ENCODE results near the gene SLAMF7. TPM values are rescaled to one million over a fixed set of nuclear protein-coding genes. Genes with fewer than 3 reads are reported as not detected.
A peak's percentile ranks its signal among the peaks of the same experiment; 100 is the strongest.

SLAMF7 gene
- total RNA-seq, 1 experiment from 2014 or later = 0.24 TPM

GRCh38 chr1:160801836-160802580 lies 63.0 kb downstream of the SLAMF7 start:
- no peaks in the 10 kb centered on the region for H3K27me3 ChIP-seq (ENCODE audit: control insufficient read depth, insufficient read depth, low read length)
- DNase-seq = peak; percentile 38
- H3K4me3 ChIP-seq (ENCODE audit: insufficient read depth, low read depth, low read length) = no peak overlapping the region
- H3K36me3 ChIP-seq (replicated peaks; ENCODE audit: control insufficient read depth, insufficient read depth, low read length) = no peaks in the 10 kb centered on the region

Other genes starting within 250 kb of the SLAMF7 start
- not detected in 2 replicates for gene SLAMF6, start 216.0 kb upstream of the SLAMF7 start, total RNA-seq (2014; rRNA removed; shearing (Covaris generic))
- gene CD84, start 159.8 kb upstream of the SLAMF7 start, total RNA-seq (2014; rRNA removed; shearing (Covaris generic)) = not detected in 2 replicates
- gene SLAMF1, start 92.2 kb upstream of the SLAMF7 start, total RNA-seq (2014; rRNA removed; shearing (Covaris generic)) = not detected in 2 replicates
- gene CD48, start 27.4 kb upstream of the SLAMF7 start, total RNA-seq (2014; rRNA removed; shearing (Covaris generic)) = 0.74 and 2.2 TPM in 2 replicates
- gene LY9, start 56.9 kb downstream of the SLAMF7 start, total RNA-seq (2014; rRNA removed; shearing (Covaris generic)) = 0.24 TPM in 1 of 2 replicates, not detected in the other
- not detected in 2 replicates for gene CD244, start 123.6 kb downstream of the SLAMF7 start, total RNA-seq (2014; rRNA removed; shearing (Covaris generic))
- not detected in 2 replicates for gene ITLN1, start 145.9 kb downstream of the SLAMF7 start, total RNA-seq (2014; rRNA removed; shearing (Covaris generic))
- gene ITLN2, start 215.6 kb downstream of the SLAMF7 start, total RNA-seq (2014; rRNA removed; shearing (Covaris generic)) = 2.7 and 5.2 TPM in 2 replicates